ENCODE measurements around the gene GRAMD4.

The GRAMD4 gene

DNA sequence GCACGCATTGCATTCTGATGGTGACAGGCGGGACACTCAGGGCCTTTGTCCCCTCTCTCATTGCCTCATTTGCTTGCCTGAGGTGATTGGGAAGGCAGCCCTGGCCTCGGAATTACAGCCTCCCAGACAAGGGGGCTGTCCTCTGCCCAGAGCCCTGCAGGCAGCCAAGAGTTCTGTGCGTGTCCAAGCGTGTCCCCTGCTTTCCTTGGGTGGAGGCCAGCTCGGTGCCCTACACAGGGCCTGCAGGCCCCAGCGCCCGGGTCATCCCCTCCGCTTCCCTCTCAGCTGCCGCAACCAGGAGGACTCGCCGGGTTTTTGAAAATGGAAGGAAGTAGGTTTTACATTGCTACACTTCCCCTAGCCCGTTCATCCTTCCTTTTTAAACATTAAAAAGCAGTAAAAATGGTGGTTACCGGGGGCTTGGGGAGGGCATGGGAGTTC is 1.9 kb downstream of the GRAMD4 start:
- peaks cover 17% of the 10 kb centered on the region for H3K4me1 ChIP-seq (ENCODE audit: insufficient read depth, low read length, severe bottlenecking)
- no peaks in the 10 kb centered on the region for H3F3A ChIP-seq (ENCODE audit: insufficient read depth, low read length)
- H2AFZ ChIP-seq (ENCODE audit: low read length) = no peak overlapping the region
- no peak overlapping the region for H3K4me3 ChIP-seq (ENCODE audit: low read depth, low read length, poor library complexity, severe bottlenecking)
- H3K9me2 ChIP-seq (ENCODE audit: low read depth, low read length) = no peaks in the 10 kb centered on the region
- TF ChIP-seq EZH2 (IDR thresholded peaks at IDR 0.05; ENCODE audit: borderline replicate concordance, low read length) = no peak
- TF ChIP-seq, protein P1, sequence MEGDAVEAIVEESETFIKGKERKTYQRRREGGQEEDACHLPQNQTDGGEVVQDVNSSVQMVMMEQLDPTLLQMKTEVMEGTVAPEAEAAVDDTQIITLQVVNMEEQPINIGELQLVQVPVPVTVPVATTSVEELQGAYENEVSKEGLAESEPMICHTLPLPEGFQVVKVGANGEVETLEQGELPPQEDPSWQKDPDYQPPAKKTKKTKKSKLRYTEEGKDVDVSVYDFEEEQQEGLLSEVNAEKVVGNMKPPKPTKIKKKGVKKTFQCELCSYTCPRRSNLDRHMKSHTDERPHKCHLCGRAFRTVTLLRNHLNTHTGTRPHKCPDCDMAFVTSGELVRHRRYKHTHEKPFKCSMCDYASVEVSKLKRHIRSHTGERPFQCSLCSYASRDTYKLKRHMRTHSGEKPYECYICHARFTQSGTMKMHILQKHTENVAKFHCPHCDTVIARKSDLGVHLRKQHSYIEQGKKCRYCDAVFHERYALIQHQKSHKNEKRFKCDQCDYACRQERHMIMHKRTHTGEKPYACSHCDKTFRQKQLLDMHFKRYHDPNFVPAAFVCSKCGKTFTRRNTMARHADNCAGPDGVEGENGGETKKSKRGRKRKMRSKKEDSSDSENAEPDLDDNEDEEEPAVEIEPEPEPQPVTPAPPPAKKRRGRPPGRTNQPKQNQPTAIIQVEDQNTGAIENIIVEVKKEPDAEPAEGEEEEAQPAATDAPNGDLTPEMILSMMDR (IDR thresholded peaks at IDR 0.05; ENCODE audit: low read length) = no peak
- no peaks in the 10 kb centered on the region for H4K20me1 ChIP-seq (ENCODE audit: insufficient read depth, low read length)
- no peaks in the 10 kb centered on the region; the same call in 1 of the 2 replicates for H3K36me3 ChIP-seq (ENCODE audit: insufficient read depth, low read length)
- H3K79me2 ChIP-seq (ENCODE audit: insufficient read depth, low read length) = no peaks in the 10 kb centered on the region
- H3K4me2 ChIP-seq (ENCODE audit: low read length) = no peak overlapping the region; the same call in 1 of the 2 replicates
- H3K27me3 ChIP-seq (ENCODE audit: insufficient read depth, low read length) = no peaks in the 10 kb centered on the region
- H3K9ac ChIP-seq (ENCODE audit: low read length) = no peak overlapping the region
- H3K27ac ChIP-seq (ENCODE audit: low read depth, low read length, poor library complexity, severe bottlenecking) = no peak overlapping the region
- H3K9me3 ChIP-seq (ENCODE audit: low read length) = no peaks in the 10 kb centered on the region

GRCh38 chr22:46625113-46625842 is 5.1 kb downstream of the GRAMD4 start:
- Histone ChIP-seq H3K9me2 (ENCODE audit: low read depth, low read length) (no peaks in the 10 kb centered on the region), H3K4me1 (ENCODE audit: insufficient read depth, low read length, severe bottlenecking) (peaks cover 17% of the 10 kb centered on the region), H3F3A (ENCODE audit: insufficient read depth, low read length) (no peaks in the 10 kb centered on the region), H3K4me2 (ENCODE audit: low read length) (no peak overlapping the region), H3K27ac (ENCODE audit: low read depth, low read length, poor library complexity, severe bottlenecking) (no peak overlapping the region), H3K9ac (ENCODE audit: low read length) (no peak overlapping the region), H3K4me3 (ENCODE audit: low read depth, low read length, poor library complexity, severe bottlenecking) (no peak overlapping the region), H3K27me3 (ENCODE audit: insufficient read depth, low read length) (no peaks in the 10 kb centered on the region), H3K36me3 (ENCODE audit: insufficient read depth, low read length) (no peaks in the 10 kb centered on the region; the same call in 1 of the 2 replicates), H2AFZ (ENCODE audit: low read length) (no peak overlapping the region), H3K79me2 (ENCODE audit: insufficient read depth, low read length) (no peaks in the 10 kb centered on the region), H3K9me3 (ENCODE audit: low read length) (no peaks in the 10 kb centered on the region), H4K20me1 (ENCODE audit: insufficient read depth, low read length) (no peaks in the 10 kb centered on the region)
- TF ChIP-seq, protein P1 (IDR thresholded peaks at IDR 0.05; ENCODE audit: low read length) = no peak

GRCh38 chr22:46625843-46626349 is 5.7 kb downstream of the GRAMD4 start:
- Histone ChIP-seq H2AFZ (ENCODE audit: low read length) (no peak overlapping the region), H3K36me3 (ENCODE audit: insufficient read depth, low read length) (no peaks in the 10 kb centered on the region; the same call in 1 of the 2 replicates), H3K9me3 (ENCODE audit: low read length) (no peaks in the 10 kb centered on the region), H3K9ac (ENCODE audit: low read length) (no peak overlapping the region), H3K27ac (ENCODE audit: low read depth, low read length, poor library complexity, severe bottlenecking) (no peak overlapping the region), H3K4me1 (ENCODE audit: insufficient read depth, low read length, severe bottlenecking) (peaks cover 17% of the 10 kb centered on the region), H4K20me1 (ENCODE audit: insufficient read depth, low read length) (no peaks in the 10 kb centered on the region), H3K4me3 (ENCODE audit: low read depth, low read length, poor library complexity, severe bottlenecking) (no peak overlapping the region), H3K4me2 (ENCODE audit: low read length) (no peak overlapping the region), H3K9me2 (ENCODE audit: low read depth, low read length) (no peaks in the 10 kb centered on the region), H3F3A (ENCODE audit: insufficient read depth, low read length) (no peaks in the 10 kb centered on the region), H3K79me2 (ENCODE audit: insufficient read depth, low read length) (no peaks in the 10 kb centered on the region), H3K27me3 (ENCODE audit: insufficient read depth, low read length) (no peaks in the 10 kb centered on the region)
- TF ChIP-seq EZH2 (IDR thresholded peaks at IDR 0.05; ENCODE audit: borderline replicate concordance, low read length) = no peak
- TF ChIP-seq, protein P1 (IDR thresholded peaks at IDR 0.05; ENCODE audit: low read length) = no peak

Data from OCI-LY1 (cell line).